RWPE1 (cell line): Measurements from ENCODE around the gene MRPL34.

Source experiments
- CTCF ChIA-PET: fragments of 350-600 bp; sonication (Branson Sonifier 250); formaldehyde crosslinking; extraction: SDS; loops from one replicate; lab custom pipeline; 2021; lab: Yijun Ruan, JAX
- POLR2A ChIA-PET: fragments of 400-600 bp; formaldehyde crosslinking; extraction: SDS; loops from one replicate; lab custom pipeline; 2020; ENCODE audit warnings: antibody characterized with exemption; ENCODE audit not compliant: low non-redundant PET; lab: Yijun Ruan, JAX
- DNase-seq: peaks from one replicate; pipeline ENCODE4 v3.0.0; 2012; ENCODE audit warnings: low spot score
- H3K27ac ChIP-seq: fragments of 450-650 bp; 2 replicates; pipeline ENCODE4 v1.5.1; 2017
- CTCF ChIP-seq: fragments of 450-650 bp; conservative IDR thresholded peaks from 2 replicates; pipeline ENCODE4 v1.5.1; 2017; ENCODE audit warnings: low read depth, mild to moderate bottlenecking

MRPL34 gene

GRCh38 chr19:17347877-17348276 lies 42.2 kb downstream of the MRPL34 start:
- H3K27ac ChIP-seq: peak overlapping the region; percentile 37
- TF ChIP-seq CTCF: no peak
- POLR2A ChIA-PET: no interaction called here
- DNase-seq: no peak
- CTCF ChIA-PET: interaction anchor here (0.7 to 2.4 kb wide), 2 partner anchors 38 to 405 kb away, joined by 4 to 12 read pairs; no protein-coding TSS in a partner anchor

GRCh38 chr19:17348700-17349099 lies 43.0 kb downstream of the MRPL34 start:
- CTCF ChIA-PET: interaction anchor here (0.7 to 2.4 kb wide), 2 partner anchors 37 to 404 kb away, joined by 4 to 12 read pairs; no protein-coding TSS in a partner anchor
- POLR2A ChIA-PET: no interaction called here

GRCh38 chr19:17351815-17352435 lies 46.3 kb downstream of the MRPL34 start:
- no peak for TF ChIP-seq CTCF
- ChIA-PET CTCF (no interaction called here), POLR2A (no interaction called here)
- H3K27ac ChIP-seq: no peak overlapping the region
- no peak for DNase-seq

More at GRCh38 chr19:17348700-17349099, 43.0 kb downstream of the MRPL34 start:
- H3K27ac ChIP-seq: peak overlapping the region; percentile 49
- no peak for TF ChIP-seq CTCF
- no peak for DNase-seq

GRCh38 chr19:17352608-17353280 lies 47.1 kb downstream of the MRPL34 start:
- CTCF ChIA-PET: no interaction called here
- no peak for DNase-seq
- POLR2A ChIA-PET: no interaction called here
- H3K27ac ChIP-seq: no peak overlapping the region
- no peak for TF ChIP-seq CTCF

- ChIA-PET CTCF (interaction anchor here (0.6 kb wide), 1 partner anchor 12 kb away, joined by 4 read pairs; no protein-coding TSS in a partner anchor), POLR2A (no interaction called here)
- no peak for DNase-seq
- TF ChIP-seq CTCF: no peak
- no peak overlapping the region for H3K27ac ChIP-seq
These were observed 47.7 kb downstream of the MRPL34 start for GRCh38 chr19:17353386-17353785.
